ENCODE data around the gene EXOSC9.
"Not testable (repeated sequence)": the region's sequence is repeated elsewhere in the genome, so short reads cannot be mapped to it uniquely, and the experiment has no call there.

EXOSC9 gene, protein sequence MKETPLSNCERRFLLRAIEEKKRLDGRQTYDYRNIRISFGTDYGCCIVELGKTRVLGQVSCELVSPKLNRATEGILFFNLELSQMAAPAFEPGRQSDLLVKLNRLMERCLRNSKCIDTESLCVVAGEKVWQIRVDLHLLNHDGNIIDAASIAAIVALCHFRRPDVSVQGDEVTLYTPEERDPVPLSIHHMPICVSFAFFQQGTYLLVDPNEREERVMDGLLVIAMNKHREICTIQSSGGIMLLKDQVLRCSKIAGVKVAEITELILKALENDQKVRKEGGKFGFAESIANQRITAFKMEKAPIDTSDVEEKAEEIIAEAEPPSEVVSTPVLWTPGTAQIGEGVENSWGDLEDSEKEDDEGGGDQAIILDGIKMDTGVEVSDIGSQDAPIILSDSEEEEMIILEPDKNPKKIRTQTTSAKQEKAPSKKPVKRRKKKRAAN

DNA sequence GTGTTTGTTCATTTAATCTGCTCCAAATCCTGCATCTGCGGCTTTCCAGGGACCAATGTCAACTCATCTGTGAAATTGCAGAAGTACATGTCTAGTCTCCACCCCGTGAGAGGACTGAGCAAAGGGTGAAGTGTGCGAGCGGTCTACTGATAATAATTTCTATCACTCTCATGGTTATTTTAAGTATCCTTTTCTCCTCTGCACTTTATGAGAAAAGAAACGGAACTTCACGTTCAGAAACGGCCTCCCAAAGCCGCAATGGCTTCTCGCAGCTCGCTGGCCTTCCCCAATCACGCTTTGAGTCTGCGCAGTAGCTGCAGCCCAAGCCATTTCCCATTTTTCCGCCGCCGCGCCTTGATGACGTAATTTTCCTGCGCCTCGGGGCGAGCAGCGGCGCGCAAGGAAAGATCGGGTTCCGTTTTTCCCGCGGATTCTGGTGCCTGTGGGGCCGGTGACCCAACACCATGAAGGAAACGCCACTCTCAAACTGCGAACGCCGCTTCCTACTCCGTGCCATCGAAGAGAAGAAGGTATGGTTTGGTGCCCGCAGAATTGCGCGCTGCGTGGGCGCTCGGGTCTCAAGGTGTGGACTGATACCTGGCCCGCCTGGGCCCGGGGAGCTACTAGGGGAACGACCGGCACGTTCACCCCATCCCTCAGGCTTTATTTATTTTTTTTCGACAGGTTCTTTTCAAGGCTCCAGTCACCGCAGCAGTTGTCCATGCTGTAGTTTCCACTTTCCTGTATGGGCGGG lies at the start of gene EXOSC9:
EXOSC9 (plus strand) TSS at position 363 of the 754 bp plus-strand sequence; CDS start at position 465, 102 bp downstream.
- peak within 1 kb of the TSS; percentile 59 to 99 (median 83) for H3K4me3 ChIP-seq
- H3K27ac ChIP-seq = peak within 1 kb of the TSS; percentile 68 to 96 (median 85)

DNA sequence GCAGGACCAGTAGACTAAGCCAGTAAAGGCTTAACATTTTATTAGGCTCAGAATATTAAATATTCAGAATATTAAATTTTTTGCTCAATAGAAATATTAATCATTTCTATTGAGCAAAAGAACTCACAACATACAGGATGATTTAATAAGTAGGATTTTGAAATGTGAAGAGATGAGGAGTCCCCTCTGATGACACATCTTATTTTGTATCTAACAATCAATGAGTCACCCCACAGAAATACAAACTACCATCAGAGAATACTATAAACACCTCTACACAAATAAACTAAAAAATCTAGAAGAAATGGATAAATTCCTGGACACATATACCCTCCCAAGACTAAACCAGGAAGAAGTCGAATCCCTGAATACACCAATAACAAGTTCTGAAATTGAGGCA lies 49.0 kb upstream of the EXOSC9 start:
- not testable (repeated sequence) for H3K27ac ChIP-seq, H3K4me3 ChIP-seq

DNA sequence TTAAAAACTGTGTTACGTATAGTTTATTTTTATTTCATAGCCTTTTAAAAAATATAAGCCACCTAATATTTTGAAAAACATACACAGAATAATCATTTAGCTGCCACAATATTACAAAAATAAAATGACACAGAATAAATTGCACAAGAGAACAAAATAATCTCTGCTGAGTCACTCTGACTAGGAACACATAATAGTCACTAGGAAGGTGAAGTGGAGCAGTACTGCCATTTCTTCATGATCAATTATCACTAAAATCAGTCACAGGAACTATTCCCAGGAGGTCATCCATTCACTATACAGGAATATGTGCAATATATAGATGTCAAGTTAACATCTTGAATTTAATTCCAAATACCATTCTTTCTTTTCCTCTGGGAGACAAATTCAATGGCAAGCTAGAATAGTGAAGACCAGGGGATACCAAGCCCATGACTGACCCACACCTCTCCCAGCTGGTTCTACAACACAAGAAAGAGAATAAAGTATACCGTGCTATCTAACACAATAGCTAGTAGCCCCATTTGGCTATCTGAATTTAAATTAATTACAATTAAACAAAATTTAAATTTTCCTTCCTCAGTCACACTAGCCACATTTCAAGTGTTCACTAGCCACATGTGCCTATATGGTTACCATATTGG lies 42.1 kb upstream of the EXOSC9 start:
- Histone ChIP-seq H3K4me3 (no peak overlapping the region), H3K27ac (no peak overlapping the region)

DNA sequence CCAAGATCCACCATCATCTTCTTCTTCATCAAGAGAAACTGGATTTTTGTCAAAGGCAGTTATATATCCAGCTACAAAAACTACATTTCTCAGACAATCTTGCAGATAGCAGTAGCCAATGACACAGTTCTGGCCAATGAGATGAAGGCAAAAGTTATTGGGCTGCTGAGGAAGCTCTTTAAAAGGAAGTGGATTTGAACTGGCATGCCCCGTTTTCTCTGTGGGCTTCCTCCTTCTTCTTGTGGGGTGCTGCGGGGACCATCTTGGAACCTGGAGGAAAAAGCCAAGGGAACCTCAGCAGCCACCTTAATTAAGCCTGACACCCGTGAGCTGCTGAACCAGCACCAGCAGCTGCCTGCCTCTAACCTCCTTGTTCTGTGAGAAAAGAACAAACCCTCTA lies 40.9 kb upstream of the EXOSC9 start:
- H3K27ac ChIP-seq = no peak overlapping the region
- H3K4me3 ChIP-seq = no peak overlapping the region

DNA sequence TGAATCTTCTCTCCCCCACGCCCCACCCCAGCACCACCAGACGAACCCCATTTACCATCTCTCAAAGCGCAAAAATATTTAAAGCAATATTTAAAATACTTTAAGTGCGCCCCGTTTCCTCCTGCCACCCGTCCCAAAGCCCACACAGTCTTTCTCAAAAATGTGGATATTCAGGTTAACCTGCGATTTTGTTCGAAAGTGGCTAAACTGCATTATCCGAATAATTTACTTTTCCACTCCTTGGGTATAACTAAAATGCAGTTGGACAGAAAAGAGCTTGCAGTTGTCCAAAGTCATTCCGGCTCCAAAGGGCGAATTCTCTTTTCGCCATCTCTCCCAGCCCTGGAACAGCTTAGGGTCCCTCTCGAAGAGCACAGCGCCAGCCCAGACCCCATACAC lies 36.8 kb upstream of the EXOSC9 start:
- H3K27ac ChIP-seq = peak overlapping the region in 1 of 21 experiments; percentile 26
- H3K4me3 ChIP-seq = peak overlapping the region; percentile 12 to 41 (median 32)

DNA sequence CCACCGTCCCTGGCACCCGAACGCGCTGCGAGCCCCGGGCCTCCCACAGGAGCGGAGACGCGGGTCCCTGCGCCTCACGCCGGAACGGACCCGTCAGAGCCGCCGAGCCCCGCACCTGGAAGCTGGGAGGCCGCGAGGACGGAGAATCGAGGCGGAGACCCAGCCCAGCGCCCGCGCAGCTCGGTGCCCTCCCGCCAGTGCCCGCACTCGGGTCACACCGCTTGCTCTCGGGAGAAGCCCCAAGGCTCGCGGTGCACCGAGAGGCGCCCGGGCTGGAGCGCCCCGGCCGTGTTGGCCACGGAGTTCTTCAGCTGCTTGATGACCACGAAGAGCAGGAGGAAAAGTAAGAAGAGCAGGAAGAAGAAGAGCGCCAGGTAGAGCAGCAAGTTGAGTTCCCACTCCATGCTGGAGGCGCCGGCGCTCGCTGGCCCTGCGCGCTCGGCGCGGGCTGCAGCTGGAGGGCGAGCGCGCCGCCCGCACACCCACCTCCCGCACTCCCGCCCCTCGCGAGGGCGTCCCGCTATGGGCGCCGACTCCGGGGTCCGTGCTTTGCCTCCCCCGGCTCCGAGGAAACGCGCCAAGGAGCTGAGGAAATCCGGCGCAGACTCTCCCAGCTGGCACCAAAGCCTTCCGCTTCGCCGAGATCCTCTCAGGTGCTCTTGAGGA lies 36.3 kb upstream of the EXOSC9 start, which contains the start of gene SMIM43:
SMIM43 (minus strand) TSS at position 463 of the 666 bp plus-strand sequence; CDS start at position 404, 59 bp downstream.
- H3K4me3 ChIP-seq = peak within 1 kb of the TSS; percentile 12 to 41 (median 32)
- H3K27ac ChIP-seq = peak within 1 kb of the TSS in 2 of 21 experiments; percentile 26 to 36

DNA sequence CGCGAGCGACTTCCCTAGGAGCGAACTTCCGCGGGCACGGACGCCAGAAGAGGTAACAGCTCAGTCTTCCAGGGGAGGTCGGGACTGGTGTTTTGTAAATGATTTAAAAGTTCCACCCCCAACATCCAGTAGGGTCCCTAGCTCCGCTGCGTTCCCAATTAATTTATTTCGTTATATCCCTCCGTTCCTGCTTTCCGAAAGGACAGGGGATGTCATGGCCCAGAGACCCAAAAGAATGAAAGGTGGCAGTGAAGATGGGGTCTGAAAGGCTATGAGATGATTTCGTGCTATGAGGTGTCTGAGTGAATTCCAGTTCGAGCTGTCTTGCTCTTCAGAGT lies 35.8 kb upstream of the EXOSC9 start:
- H3K4me3 ChIP-seq = peak overlapping the region in 6 of 7 experiments; percentile 12 to 41 (median 34)
- no peak overlapping the region for H3K27ac ChIP-seq

DNA sequence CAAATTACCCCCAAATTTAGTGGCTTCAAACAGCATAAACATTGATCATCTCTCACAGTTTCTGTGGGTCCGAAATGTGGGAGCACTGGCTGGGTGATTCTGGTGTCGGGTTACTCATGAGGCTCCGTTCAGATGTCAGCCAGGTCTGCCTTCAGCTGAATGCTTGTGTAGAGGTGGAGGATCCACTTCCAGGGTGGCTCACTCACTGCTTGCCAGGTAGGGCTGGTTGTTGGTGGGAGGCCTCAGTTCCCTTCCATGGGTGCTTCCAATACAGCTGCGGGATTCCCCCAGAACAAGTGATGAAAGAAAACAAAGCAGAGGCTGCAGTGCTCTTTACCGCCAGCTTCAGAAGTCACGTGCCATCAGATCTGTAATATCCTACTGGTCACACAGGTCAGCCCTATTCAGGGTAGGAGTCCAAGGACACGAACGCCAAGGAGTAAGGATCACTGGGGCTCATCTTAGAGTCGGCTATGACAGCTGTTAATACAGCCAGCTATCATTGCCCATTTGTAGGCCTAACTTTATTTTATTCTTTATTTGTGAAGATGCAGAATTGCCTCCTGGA lies 35.1 kb upstream of the EXOSC9 start:
- H3K27ac ChIP-seq = no peak overlapping the region
- no peak overlapping the region for H3K4me3 ChIP-seq

DNA sequence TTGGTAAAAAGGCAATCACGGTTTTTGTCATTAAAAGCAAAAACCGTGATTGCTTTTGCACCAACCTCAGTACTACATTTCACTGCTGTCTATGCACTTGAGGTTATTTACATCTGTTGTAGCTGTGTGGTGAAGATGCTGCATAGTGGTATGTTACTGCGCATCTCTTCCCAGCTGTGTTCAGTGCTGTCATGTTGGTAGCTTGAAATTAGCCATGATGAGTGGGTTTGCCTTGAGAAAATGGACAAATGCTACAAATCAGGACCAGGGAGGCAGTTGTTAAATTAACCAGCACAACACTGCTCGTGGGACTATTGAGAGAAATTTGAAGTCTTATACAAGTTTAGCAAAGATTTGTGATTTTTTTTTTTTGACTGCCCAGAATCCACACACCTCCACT lies 34.0 kb upstream of the EXOSC9 start:
- no peak overlapping the region for H3K27ac ChIP-seq
- H3K4me3 ChIP-seq = no peak overlapping the region

DNA sequence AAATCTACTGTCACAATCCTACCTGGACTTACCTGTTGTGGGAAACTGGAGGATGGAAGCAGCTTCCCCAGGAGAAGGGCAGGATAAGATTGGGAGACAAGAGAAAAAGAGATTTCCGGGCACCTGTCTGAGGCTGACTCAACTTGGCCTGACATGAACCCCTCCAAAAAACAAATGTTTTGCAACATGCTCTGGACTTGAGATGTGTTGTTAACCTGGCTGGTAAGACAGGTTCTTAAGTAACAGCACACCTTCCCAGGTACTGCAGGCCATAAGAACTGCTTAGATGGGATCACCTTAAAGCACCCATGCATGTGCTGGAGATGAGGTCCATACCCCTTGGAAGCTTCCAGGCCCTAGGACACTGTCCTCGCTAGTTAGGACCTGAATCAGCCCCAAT lies 31.8 kb upstream of the EXOSC9 start:
- no peak overlapping the region for H3K4me3 ChIP-seq

DNA sequence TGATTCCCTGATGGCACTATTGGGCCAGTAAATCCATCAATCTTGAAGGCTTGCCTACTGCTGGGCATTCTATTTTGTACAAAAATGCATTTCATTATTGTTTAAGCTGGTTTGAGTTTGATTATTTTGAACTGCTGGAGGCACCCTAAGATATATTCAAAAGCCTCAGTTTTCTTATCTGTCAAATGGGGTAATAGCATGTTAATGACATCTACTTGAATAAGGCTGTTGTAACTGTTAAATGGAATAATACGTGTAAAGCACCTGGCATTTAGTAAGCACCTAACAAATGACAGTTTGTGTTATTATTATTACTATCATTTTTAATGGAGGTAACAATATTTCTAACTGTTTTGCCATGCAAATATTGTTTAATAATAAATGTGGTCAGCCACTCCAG lies 29.3 kb upstream of the EXOSC9 start:
- Histone ChIP-seq H3K4me3 (no peak overlapping the region), H3K27ac (no peak overlapping the region)

More for the DNA sequence above, 31.8 kb upstream of the EXOSC9 start:
- H3K27ac ChIP-seq = no peak overlapping the region

DNA sequence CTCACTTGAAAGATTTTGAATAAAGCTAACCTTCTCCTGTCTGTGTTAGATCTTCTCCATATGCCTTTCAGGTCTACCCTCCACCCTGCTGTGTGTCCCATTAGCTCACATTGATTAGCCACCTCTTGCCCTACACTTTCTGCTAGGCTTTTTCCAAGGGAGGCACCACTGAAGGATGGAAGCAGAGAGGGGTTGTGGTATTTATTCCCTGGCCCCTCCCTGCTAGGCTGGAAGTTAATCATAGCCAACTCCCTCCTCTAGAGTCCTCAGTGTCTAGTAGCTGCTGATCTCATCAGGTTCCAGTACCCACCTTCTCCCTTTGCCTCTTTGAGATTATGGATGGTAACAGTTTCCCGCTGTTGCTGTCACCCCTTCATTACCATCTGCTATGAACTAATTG lies 27.2 kb upstream of the EXOSC9 start:
- Histone ChIP-seq H3K27ac (no peak overlapping the region), H3K4me3 (no peak overlapping the region)

DNA sequence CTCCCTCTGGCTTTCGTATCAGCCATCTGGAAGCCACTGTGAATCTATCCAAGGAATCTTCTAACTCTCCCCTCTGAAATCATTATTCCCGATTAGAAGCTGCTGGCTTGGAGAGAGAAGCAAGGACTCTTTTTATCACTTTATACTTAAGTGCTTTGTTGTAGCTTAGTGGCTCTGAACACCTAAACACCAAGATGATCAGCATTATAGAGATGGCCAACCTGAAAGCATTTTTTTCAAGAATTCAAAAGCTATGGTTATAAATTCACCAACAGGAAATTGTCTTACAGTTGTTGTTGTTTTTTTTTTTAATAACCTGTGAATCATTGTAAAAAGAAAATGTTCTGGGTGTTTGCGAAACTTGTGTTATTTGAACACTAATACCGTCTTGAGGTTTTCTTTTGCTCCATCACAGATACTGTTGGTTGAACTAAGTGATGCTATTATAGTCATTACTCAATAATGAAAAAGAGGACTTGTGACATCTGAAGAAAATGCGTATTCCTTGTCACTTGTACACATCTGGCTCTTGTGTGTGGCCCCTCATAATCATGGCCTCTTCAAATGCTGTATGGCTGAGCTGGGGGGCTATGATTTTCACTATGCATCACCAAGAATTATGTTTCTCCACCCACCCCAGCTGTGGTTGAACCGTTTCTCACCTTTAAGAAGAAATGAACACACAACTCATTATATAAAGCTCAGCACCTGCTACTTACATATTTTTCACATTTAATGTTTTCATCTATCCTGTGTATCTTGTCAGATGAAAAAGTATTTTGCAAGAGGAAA lies 24.3 kb upstream of the EXOSC9 start:
- Histone ChIP-seq H3K4me3 (no peak overlapping the region), H3K27ac (peak overlapping the region in 1 of 21 experiments; percentile 10)

DNA sequence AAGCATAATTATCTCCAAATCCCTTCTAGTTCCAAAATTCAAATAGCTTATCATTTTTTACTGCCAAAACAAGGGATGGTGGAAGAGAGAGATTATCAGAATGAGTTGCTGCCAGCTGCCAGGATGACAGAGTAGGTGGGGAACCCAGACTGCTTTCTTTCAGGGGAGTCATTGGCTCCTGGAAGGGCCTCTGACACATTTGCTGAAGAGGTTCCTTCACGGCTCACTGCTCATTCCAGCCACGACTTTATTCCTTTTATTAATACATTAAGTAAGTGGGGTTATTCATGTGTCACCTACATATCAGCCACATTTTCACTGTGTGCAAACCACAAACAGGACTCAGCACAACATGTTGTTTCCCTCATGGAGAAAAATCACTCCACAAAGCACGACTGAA lies 23.5 kb upstream of the EXOSC9 start:
- no peak overlapping the region for H3K4me3 ChIP-seq
- peak overlapping the region in 1 of 21 experiments; percentile 10 for H3K27ac ChIP-seq

DNA sequence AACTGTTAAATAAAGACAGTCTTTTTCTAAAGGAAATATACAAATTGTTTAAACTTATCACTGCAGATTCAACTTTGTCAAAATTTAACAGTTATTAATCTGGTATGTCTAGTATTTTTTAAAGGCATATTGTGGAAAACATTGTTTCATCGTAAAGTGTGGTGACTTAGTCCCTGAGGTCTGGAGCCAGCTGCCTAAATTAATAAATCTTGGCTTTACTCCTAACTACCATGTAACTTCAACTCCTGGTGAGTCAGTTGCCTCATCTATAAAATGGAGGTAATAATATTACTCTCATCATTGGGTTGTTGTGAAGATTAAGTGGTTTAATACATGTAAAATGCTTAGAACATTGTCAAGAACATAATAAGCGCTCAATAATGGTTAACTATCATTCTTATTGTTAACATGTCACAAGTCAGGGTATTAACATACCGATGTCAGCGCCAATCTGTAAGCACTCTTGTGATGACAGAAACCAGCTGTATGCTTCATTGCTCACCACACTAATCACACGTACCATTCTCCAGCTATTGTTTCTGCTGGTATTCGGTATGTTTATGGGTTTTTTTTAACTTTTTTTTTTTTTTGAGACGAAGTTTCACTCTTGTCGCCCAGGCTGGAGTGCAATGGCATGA lies 22.0 kb upstream of the EXOSC9 start:
- no peak overlapping the region for H3K27ac ChIP-seq

DNA sequence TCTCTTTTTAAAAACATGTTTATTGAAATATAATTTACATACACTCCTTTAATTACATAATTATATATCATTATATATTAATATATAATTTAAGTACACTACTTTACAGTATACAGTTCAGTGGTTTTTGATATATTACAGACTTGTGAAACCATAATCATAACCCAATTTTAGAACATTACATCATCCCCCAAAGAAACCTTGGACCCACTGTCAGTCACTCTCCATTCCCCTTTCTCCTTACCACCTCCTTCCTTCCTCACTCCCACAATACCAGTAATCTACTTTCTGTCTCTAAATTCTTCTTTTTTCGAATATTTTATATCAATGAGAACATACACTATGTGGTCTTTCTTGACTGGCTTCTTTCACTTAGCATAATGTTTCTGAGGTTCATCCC lies 17.9 kb upstream of the EXOSC9 start:
- Histone ChIP-seq H3K27ac (no peak overlapping the region), H3K4me3 (no peak overlapping the region)

More for the DNA sequence above, 22.0 kb upstream of the EXOSC9 start:
- no peak overlapping the region for H3K4me3 ChIP-seq

DNA sequence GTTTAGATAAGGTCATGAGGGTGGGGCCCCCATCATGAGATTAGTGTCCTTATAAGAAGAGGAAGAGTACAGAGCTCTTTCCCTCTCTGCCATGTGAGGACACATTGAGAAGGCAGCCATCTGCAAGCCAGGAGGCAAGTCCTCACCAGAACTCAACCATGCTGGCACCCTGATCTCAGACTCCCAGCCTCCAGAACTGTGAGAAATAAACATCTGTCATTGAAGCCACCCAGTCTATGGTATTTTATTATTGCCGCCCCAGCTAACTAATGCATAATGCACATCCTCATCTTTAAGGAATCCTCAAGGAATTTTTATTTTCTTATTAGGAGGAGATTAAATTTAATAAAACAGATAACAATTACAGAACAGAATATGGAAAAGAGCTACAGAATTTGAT lies 16.7 kb upstream of the EXOSC9 start:
- H3K27ac ChIP-seq = peak overlapping the region in 2 of 21 experiments; percentile 31 to 47

DNA sequence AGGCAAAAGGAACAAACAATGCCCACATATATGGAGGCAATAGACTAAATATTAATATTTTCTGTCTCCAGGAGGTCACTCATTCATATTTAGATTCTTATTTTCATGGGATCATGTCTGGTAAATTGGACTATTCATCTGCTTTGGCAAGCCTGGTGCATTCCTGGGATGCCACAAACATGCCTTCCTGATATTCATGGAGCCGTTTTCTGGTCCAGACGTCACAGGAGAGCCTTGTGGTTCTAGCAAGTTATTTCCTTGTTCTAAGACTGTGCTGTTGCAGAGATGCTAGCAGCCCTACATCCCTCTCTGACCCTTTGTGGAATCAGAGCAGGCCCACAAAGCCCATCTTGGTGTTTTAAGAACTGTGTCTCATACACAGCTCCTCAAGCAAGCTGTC lies 16.1 kb upstream of the EXOSC9 start:
- Histone ChIP-seq H3K4me3 (no peak overlapping the region), H3K27ac (peak overlapping the region in 5 of 21 experiments; percentile 1 to 32 (median 26))

More for the DNA sequence above, 16.7 kb upstream of the EXOSC9 start:
- no peak overlapping the region for H3K4me3 ChIP-seq

Data from skin epidermis (tissue), 12 donors.